ENCODE results near the gene MEOX2. TPM values are rescaled to one million over a fixed set of nuclear protein-coding genes. Genes with fewer than 3 reads are reported as not detected.

Gene MEOX2
- total RNA-seq, 1 donor from 2014 or later, result 0.10 TPM

- Mint-ChIP-seq H3K36me3 (ENCODE audit: low read depth, unreplicated experiment) (no peaks in the 10 kb centered on the region), H3K27ac (ENCODE audit: unreplicated experiment) (no peak overlapping the region)
Observed at GRCh38 chr7:15678653-15679052, 7.8 kb downstream of the MEOX2 start.

GRCh38 chr7:15675379-15675778, 11.1 kb downstream of the MEOX2 start:
- no peak overlapping the region for H3K27ac Mint-ChIP-seq (ENCODE audit: unreplicated experiment)
- no peak overlapping the region for H3K4me3 Mint-ChIP-seq (ENCODE audit: unreplicated experiment)
- no peak for DNase-seq (ENCODE audit: low spot score)
- no peaks in the 10 kb centered on the region for H3K27me3 Mint-ChIP-seq (ENCODE audit: unreplicated experiment)
- no peaks in the 10 kb centered on the region for H3K36me3 Mint-ChIP-seq (ENCODE audit: low read depth, unreplicated experiment)
- TF ChIP-seq CTCF (IDR thresholded peaks at IDR 0.05; ENCODE audit: unreplicated experiment), result no peak
- no peaks in the 10 kb centered on the region for H3K4me1 Mint-ChIP-seq (ENCODE audit: unreplicated experiment)
- H3K9me3 Mint-ChIP-seq (ENCODE audit: unreplicated experiment), result no peaks in the 10 kb centered on the region

More at GRCh38 chr7:15678653-15679052, 7.8 kb downstream of the MEOX2 start:
- H3K9me3 Mint-ChIP-seq (ENCODE audit: unreplicated experiment), result no peaks in the 10 kb centered on the region
- H3K4me1 Mint-ChIP-seq (ENCODE audit: unreplicated experiment), result no peaks in the 10 kb centered on the region
- DNase-seq (ENCODE audit: low spot score), result no peak
- H3K4me3 Mint-ChIP-seq (ENCODE audit: unreplicated experiment), result no peak overlapping the region
- H3K27me3 Mint-ChIP-seq (ENCODE audit: unreplicated experiment), result no peaks in the 10 kb centered on the region
- TF ChIP-seq CTCF (IDR thresholded peaks at IDR 0.05; ENCODE audit: unreplicated experiment), result no peak

DNA sequence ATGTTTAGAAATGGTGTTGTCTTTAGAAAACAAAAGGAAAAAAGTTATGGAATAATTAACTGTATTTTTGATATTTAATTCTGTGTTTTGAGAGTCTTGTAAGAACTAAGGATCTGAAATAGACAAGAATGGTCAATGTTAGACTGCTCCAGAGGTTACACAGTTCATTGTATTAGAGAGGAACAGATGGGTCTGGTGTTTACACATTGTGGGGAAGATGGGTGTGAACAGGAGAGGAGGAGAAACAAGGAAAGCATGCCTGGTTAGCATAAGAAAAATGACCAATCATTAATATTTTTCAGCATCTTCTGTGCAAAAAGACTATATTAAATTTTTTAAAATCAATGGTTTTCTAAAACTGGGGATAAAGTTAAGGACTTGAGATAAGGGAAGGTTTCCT, 11.9 kb downstream of the MEOX2 start:
- no peak for TF ChIP-seq CTCF (IDR thresholded peaks at IDR 0.05; ENCODE audit: unreplicated experiment)
- no peak overlapping the region for H3K4me3 Mint-ChIP-seq (ENCODE audit: unreplicated experiment)
- no peak overlapping the region for H3K27ac Mint-ChIP-seq (ENCODE audit: unreplicated experiment)
- no peak for DNase-seq (ENCODE audit: low spot score)
- no peaks in the 10 kb centered on the region for H3K9me3 Mint-ChIP-seq (ENCODE audit: unreplicated experiment)
- H3K27me3 Mint-ChIP-seq (ENCODE audit: unreplicated experiment), result no peaks in the 10 kb centered on the region
- no peaks in the 10 kb centered on the region for H3K36me3 Mint-ChIP-seq (ENCODE audit: low read depth, unreplicated experiment)
- no peaks in the 10 kb centered on the region for H3K4me1 Mint-ChIP-seq (ENCODE audit: unreplicated experiment)

GRCh38 chr7:15669443-15670090, 16.9 kb downstream of the MEOX2 start:
- Mint-ChIP-seq H3K4me1 (ENCODE audit: unreplicated experiment) (no peaks in the 10 kb centered on the region), H3K9me3 (ENCODE audit: unreplicated experiment) (no peaks in the 10 kb centered on the region), H3K4me3 (ENCODE audit: unreplicated experiment) (no peak overlapping the region), H3K27me3 (ENCODE audit: unreplicated experiment) (no peaks in the 10 kb centered on the region), H3K27ac (ENCODE audit: unreplicated experiment) (no peak overlapping the region), H3K36me3 (ENCODE audit: low read depth, unreplicated experiment) (no peaks in the 10 kb centered on the region)
- DNase-seq (ENCODE audit: low spot score), result no peak
- no peak for TF ChIP-seq CTCF (IDR thresholded peaks at IDR 0.05; ENCODE audit: unreplicated experiment)

DNA sequence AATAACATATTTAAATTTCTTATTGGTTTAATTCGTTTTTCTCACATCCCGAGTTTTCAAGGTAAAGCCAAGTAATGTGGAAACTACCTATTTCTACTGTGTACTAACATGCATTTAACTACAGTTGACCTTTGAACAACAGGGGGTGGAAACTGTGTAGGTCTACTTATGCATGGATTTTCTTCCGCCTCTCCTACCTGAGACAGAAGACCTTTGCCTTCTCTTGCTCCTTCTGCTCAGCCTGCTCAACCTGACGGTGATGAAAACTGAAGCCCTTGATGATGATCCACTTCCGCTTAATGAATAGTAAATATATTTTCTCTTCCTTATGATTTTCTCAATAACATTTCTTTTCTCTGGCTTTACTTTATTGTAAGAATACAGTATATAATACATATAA, 18.5 kb downstream of the MEOX2 start:
- no peak overlapping the region for H3K4me3 Mint-ChIP-seq (ENCODE audit: unreplicated experiment)
- no peaks in the 10 kb centered on the region for H3K4me1 Mint-ChIP-seq (ENCODE audit: unreplicated experiment)
- TF ChIP-seq CTCF (IDR thresholded peaks at IDR 0.05; ENCODE audit: unreplicated experiment), result no peak
- no peaks in the 10 kb centered on the region for H3K9me3 Mint-ChIP-seq (ENCODE audit: unreplicated experiment)
- no peaks in the 10 kb centered on the region for H3K36me3 Mint-ChIP-seq (ENCODE audit: low read depth, unreplicated experiment)
- no peak overlapping the region for H3K27ac Mint-ChIP-seq (ENCODE audit: unreplicated experiment)
- DNase-seq (ENCODE audit: low spot score), result no peak
- no peaks in the 10 kb centered on the region for H3K27me3 Mint-ChIP-seq (ENCODE audit: unreplicated experiment)
